ENCODE results near the gene GPC6.
A peak's percentile ranks its signal among the peaks of the same experiment; 100 is the strongest.

GPC6 gene

DNA sequence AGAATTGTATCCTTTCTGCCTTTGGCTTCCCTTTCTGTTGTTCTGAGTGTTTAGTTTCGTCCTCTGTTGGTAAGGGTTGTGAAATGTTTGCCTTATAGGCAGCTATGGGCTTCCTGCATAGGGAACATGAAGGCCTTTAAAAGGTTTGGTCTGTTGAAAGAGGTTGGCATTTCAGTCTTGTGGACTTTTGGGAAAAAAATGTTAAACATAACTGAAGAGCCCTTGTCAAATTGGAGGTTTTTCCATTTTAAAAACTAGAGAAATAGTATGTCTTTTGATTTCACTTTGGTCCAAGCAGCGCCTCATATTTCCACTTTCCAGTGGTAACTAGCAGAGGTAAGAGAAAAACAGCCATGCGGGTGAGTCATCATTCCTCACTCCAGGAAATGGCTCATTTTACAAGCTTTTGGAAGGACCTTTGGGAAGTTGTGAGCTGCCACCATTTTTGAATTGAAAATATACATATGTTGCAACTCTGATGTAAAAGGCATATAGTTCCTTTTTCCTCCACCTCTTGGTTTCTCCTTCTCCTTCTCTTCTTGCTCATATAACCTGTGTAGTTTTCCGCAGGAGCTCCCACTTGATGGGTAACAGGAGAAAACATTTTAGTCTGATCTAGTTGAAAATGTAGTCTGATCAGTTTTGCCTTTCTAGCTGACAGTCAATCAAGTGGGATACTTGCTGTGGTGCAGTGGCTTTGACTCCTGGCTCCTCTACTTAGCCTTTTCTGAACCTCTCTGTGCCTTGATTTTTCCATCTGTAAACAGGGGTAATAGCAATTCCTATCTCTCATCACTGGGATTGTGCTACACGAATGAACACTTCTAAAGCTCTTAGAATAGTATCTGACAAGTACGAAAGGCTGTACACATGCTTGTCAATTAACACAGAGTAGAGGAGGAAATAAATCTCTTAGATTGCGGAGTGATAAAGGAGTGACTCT, 23.0 kb downstream of the GPC6 start:
- Histone ChIP-seq H3K4me3 (ENCODE audit: low read depth, low read length) (no peak overlapping the region), H3K36me3 (replicated peaks) (no peaks in the 10 kb centered on the region), H3K27ac (peak overlapping the region; percentile 76), H3K27me3 (replicated peaks) (no peaks in the 10 kb centered on the region)
- peak; percentile 92 for DNase-seq
- in situ Hi-C loops (cut with HindIII; ENCODE audit: low pct_ligation_motif_present, low sequenced_read_pairs): no loop called here
- TF ChIP-seq CTCF (IDR thresholded peaks at IDR 0.05; ENCODE audit: low read depth, low read length, missing control alignments): no peak

GRCh38 chr13:93254775-93255174, 28.2 kb downstream of the GPC6 start:
- TF ChIP-seq CTCF (IDR thresholded peaks at IDR 0.05; ENCODE audit: low read depth, low read length, missing control alignments): no peak
- H3K4me3 ChIP-seq (ENCODE audit: low read depth, low read length): no peak overlapping the region
- in situ Hi-C loops (cut with HindIII; ENCODE audit: low pct_ligation_motif_present, low sequenced_read_pairs): no loop called here
- no peaks in the 10 kb centered on the region for H3K36me3 ChIP-seq (replicated peaks)
- no peaks in the 10 kb centered on the region for H3K27me3 ChIP-seq (replicated peaks)
- no peak overlapping the region for H3K27ac ChIP-seq
- no peak for DNase-seq

DNA sequence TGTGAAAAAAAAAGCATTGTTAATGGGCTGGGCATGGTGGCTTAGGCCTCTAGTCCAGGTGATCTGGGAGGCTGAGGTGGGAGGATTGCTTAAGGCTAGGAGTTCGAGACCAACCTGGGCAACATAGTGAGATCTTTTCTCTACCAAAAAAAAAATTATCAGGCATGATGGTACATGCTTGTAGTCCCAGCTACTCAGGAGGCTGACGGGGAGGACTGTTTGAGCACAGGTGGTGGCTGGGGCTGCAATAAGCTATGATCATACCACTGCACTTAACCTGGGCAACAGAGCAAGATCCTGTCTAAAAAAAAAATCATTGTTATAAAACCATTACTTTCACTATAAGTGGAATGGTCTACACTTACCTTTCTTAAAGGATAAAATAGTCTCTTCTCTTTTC, 30.4 kb downstream of the GPC6 start:
- TF ChIP-seq CTCF (IDR thresholded peaks at IDR 0.05; ENCODE audit: low read depth, low read length, missing control alignments): no peak
- DNase-seq: no peak
- H3K27me3 ChIP-seq (replicated peaks): no peaks in the 10 kb centered on the region
- no peak overlapping the region for H3K4me3 ChIP-seq (ENCODE audit: low read depth, low read length)
- H3K27ac ChIP-seq: no peak overlapping the region
- H3K36me3 ChIP-seq (replicated peaks): no peaks in the 10 kb centered on the region
- in situ Hi-C loops (cut with HindIII; ENCODE audit: low pct_ligation_motif_present, low sequenced_read_pairs): no loop called here

- H3K27ac ChIP-seq: no peak overlapping the region
- no peak for TF ChIP-seq CTCF (IDR thresholded peaks at IDR 0.05; ENCODE audit: low read depth, low read length, missing control alignments)
- no peak overlapping the region for H3K4me3 ChIP-seq (ENCODE audit: low read depth, low read length)
- H3K27me3 ChIP-seq (replicated peaks): no peaks in the 10 kb centered on the region
- no peaks in the 10 kb centered on the region for H3K36me3 ChIP-seq (replicated peaks)
- DNase-seq: no peak
- in situ Hi-C loops (cut with HindIII; ENCODE audit: low pct_ligation_motif_present, low sequenced_read_pairs): no loop called here
Measured at GRCh38 chr13:93259527-93260080, 33.0 kb downstream of the GPC6 start.

- H3K4me3 ChIP-seq (ENCODE audit: low read depth, low read length): no peak overlapping the region
- in situ Hi-C loops (cut with HindIII; ENCODE audit: low pct_ligation_motif_present, low sequenced_read_pairs): no loop called here
- no peak overlapping the region for H3K27ac ChIP-seq
- H3K27me3 ChIP-seq (replicated peaks): no peaks in the 10 kb centered on the region
- no peak for TF ChIP-seq CTCF (IDR thresholded peaks at IDR 0.05; ENCODE audit: low read depth, low read length, missing control alignments)
- DNase-seq: no peak
- no peaks in the 10 kb centered on the region for H3K36me3 ChIP-seq (replicated peaks)
Measured at GRCh38 chr13:93260591-93260990, 34.0 kb downstream of the GPC6 start.

Data from brain microvascular endothelial cell (primary cell).